SU-DHL-6 (cell line): ENCODE results near the gene GABRB1.

Experiments used
- EZH2phosphoT487 ChIP-seq: fragments of 200-600 bp; sonication (generic), shearing (Covaris generic); conservative IDR thresholded peaks from 2 replicates; pipeline ENCODE4 v1.6.1; 2018; ENCODE audit warnings: mild to moderate bottlenecking, antibody characterized with exemption, low read length, moderate library complexity, mixed read lengths
- TF ChIP-seq, protein P1 (sequence below): fragments of 200-600 bp; sonication (generic); IDR thresholded peaks from one replicate; pipeline ENCODE4 v1.5.1; 2017; ENCODE audit warnings: antibody characterized with exemption, mild to moderate bottlenecking, low read length, moderate library complexity; ENCODE audit not compliant: insufficient read depth, poor library complexity, severe bottlenecking

- TF ChIP-seq, protein P1, sequence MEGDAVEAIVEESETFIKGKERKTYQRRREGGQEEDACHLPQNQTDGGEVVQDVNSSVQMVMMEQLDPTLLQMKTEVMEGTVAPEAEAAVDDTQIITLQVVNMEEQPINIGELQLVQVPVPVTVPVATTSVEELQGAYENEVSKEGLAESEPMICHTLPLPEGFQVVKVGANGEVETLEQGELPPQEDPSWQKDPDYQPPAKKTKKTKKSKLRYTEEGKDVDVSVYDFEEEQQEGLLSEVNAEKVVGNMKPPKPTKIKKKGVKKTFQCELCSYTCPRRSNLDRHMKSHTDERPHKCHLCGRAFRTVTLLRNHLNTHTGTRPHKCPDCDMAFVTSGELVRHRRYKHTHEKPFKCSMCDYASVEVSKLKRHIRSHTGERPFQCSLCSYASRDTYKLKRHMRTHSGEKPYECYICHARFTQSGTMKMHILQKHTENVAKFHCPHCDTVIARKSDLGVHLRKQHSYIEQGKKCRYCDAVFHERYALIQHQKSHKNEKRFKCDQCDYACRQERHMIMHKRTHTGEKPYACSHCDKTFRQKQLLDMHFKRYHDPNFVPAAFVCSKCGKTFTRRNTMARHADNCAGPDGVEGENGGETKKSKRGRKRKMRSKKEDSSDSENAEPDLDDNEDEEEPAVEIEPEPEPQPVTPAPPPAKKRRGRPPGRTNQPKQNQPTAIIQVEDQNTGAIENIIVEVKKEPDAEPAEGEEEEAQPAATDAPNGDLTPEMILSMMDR = no peak
- no peak for TF ChIP-seq EZH2phosphoT487
Measured at GRCh38 chr4:47154816-47155370, 123.5 kb downstream of the GABRB1 start.
